Osteocyte (in vitro differentiated cells): ENCODE data around the gene KRTAP1-3. TPM values are rescaled to one million over a fixed set of nuclear protein-coding genes. Genes with fewer than 3 reads are reported as not detected.

ENCODE experiments used
- DNase-seq: peaks from one replicate; pipeline ENCODE4 v3.0.0; 2021; ENCODE audit warnings: mixed read lengths; ENCODE audit not compliant: unreplicated experiment; ENCODE audit errors: extremely low spot score
- H3K27ac Mint-ChIP-seq: one replicate; pipeline ENCODE4 v1.8.0; 2021; ENCODE audit warnings: mild to moderate bottlenecking, mixed read lengths; ENCODE audit not compliant: unreplicated experiment
- H3K27me3 Mint-ChIP-seq: one replicate; pipeline ENCODE4 v1.8.0; 2021; ENCODE audit warnings: mixed read lengths; ENCODE audit not compliant: unreplicated experiment
- H3K36me3 Mint-ChIP-seq: one replicate; pipeline ENCODE4 v1.8.0; 2021; ENCODE audit warnings: mixed read lengths; ENCODE audit not compliant: unreplicated experiment
- H3K4me1 Mint-ChIP-seq: one replicate; pipeline ENCODE4 v1.8.0; 2021; ENCODE audit warnings: mixed read lengths; ENCODE audit not compliant: unreplicated experiment
- H3K4me3 Mint-ChIP-seq: one replicate; pipeline ENCODE4 v1.8.0; 2021; ENCODE audit warnings: mild to moderate bottlenecking, moderate library complexity, mixed read lengths; ENCODE audit not compliant: unreplicated experiment
- H3K9me3 Mint-ChIP-seq: one replicate; pipeline ENCODE4 v1.8.0; 2021; ENCODE audit warnings: mixed read lengths; ENCODE audit not compliant: unreplicated experiment
- total RNA-seq: library from RNA; stranded (reverse); gene quantifications from 2 replicates; pipeline ENCODE4 v1.2.1, GENCODE V29; 2021
- TF ChIP-seq, protein P1 (sequence below): fragments of 200-600 bp; sonication (generic); IDR thresholded peaks from 2 replicates; pipeline ENCODE4 v1.5.0; 2021; ENCODE audit warnings: antibody characterized with exemption, mild to moderate bottlenecking, moderate library complexity

Gene KRTAP1-3
- total RNA-seq, 1 donor from 2014 or later, result not detected

DNA sequence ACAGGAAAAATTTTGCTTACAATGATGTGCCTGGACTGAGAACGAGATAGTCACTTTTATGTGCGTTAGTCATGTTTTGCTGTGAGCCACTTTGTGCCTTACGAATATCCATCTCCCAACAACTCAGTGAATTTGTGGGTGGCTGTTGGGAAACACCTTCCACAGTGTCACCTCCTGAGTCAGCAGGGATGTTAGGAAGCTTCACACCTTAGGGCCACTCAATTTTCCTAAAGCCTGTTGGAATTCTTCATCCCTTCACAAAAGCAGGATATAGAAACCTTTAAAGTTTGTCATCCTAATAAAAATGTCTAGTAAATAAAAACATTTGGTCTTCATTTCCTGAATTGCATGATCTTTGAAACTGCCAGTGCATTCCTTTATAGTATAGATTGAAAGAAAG, 21.5 kb downstream of the KRTAP1-3 start:
- no peaks in the 10 kb centered on the region for H3K9me3 Mint-ChIP-seq
- peaks cover 4% of the 10 kb centered on the region for H3K4me1 Mint-ChIP-seq
- H3K36me3 Mint-ChIP-seq, result peaks cover 2% of the 10 kb centered on the region
- no peak for DNase-seq
- no peak overlapping the region for H3K4me3 Mint-ChIP-seq
- H3K27me3 Mint-ChIP-seq, result no peaks in the 10 kb centered on the region
- H3K27ac Mint-ChIP-seq, result no peak overlapping the region
- TF ChIP-seq, protein P1, sequence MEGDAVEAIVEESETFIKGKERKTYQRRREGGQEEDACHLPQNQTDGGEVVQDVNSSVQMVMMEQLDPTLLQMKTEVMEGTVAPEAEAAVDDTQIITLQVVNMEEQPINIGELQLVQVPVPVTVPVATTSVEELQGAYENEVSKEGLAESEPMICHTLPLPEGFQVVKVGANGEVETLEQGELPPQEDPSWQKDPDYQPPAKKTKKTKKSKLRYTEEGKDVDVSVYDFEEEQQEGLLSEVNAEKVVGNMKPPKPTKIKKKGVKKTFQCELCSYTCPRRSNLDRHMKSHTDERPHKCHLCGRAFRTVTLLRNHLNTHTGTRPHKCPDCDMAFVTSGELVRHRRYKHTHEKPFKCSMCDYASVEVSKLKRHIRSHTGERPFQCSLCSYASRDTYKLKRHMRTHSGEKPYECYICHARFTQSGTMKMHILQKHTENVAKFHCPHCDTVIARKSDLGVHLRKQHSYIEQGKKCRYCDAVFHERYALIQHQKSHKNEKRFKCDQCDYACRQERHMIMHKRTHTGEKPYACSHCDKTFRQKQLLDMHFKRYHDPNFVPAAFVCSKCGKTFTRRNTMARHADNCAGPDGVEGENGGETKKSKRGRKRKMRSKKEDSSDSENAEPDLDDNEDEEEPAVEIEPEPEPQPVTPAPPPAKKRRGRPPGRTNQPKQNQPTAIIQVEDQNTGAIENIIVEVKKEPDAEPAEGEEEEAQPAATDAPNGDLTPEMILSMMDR, result no peak

DNA sequence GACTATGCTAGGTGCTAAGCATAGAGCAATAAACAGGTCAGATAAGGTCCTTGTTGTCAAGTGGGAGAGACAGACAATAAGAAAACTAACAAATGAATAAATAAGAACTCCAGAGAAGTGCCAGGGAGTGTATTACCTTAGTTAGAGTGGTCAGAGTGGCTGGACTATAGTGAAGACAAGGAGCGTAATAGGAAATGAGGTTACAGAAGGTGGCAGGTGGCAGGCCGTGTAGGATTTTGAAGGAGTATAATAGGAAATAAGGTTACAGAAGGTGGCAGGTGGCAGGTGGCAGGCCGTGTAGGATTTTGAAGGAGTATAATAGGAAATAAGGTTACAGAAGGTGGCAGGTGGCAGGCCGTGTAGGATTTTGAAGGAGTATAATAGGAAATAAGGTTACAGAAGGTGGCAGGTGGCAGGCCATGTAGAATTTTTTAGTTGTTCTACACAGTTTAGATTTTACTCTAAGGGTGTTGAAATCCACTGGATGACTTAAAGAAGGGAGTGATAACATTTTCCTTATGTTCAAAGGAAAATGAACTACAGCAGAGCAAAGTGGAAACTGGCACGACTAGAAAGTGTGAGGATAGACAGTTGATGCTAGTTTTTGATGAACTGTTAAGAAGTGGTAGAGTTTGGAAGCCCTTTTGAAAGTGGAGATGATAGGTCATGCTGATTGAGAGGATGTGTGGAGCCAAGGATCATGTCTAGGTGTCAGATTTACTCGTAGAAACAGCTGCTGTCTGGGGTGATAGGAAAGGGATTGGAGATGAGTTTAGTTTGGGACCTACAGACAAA, 22.2 kb downstream of the KRTAP1-3 start:
- DNase-seq, result no peak
- no peaks in the 10 kb centered on the region for H3K9me3 Mint-ChIP-seq
- no peak overlapping the region for H3K27ac Mint-ChIP-seq
- H3K27me3 Mint-ChIP-seq, result no peaks in the 10 kb centered on the region
- H3K36me3 Mint-ChIP-seq, result peaks cover 2% of the 10 kb centered on the region
- TF ChIP-seq, protein P1, result no peak
- peaks cover 4% of the 10 kb centered on the region for H3K4me1 Mint-ChIP-seq
- H3K4me3 Mint-ChIP-seq, result no peak overlapping the region

DNA sequence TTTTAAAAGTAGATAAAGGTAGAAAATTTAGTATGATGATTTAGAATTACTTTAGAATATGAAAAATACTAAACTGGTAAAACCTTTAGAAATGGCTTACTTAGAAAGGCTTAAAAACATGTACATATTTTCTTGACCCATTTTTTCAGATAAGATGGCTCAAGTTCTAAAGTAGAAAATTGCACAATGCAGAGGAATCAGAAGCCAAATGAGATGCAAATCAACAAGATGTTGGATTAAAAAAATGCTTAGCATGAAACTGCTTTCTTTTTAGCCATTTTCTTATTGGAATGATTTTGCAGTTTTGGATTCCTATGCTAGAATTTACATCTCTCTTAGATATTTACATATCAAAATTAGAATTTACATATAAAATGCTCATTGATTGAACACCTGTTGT, 24.2 kb downstream of the KRTAP1-3 start:
- H3K27ac Mint-ChIP-seq, result no peak overlapping the region
- H3K4me3 Mint-ChIP-seq, result no peak overlapping the region
- no peaks in the 10 kb centered on the region for H3K36me3 Mint-ChIP-seq
- TF ChIP-seq, protein P1, result no peak
- peaks cover 4% of the 10 kb centered on the region for H3K4me1 Mint-ChIP-seq
- H3K27me3 Mint-ChIP-seq, result no peaks in the 10 kb centered on the region
- no peaks in the 10 kb centered on the region for H3K9me3 Mint-ChIP-seq
- no peak for DNase-seq

DNA sequence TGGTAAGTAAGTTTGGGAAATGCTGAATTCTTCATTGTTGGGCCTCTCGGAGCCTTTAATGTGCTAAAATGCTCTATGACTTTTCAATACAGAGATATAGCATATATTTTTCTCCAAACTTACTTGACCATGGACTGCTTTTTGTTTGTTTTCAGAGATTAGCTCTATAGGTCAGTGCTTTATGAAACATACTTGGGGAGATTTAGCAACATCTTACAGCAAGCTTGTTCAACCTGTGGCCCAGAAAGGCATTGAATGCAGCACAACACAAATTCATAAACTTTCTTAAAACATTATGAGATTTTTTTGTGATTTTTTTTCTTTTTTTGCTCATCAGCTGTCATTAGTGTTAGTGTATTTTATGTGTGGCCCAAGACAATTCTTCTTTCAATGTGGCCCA, 24.7 kb downstream of the KRTAP1-3 start:
- H3K36me3 Mint-ChIP-seq, result no peaks in the 10 kb centered on the region
- TF ChIP-seq, protein P1, result no peak
- H3K9me3 Mint-ChIP-seq, result no peaks in the 10 kb centered on the region
- H3K27me3 Mint-ChIP-seq, result no peaks in the 10 kb centered on the region
- H3K4me1 Mint-ChIP-seq, result peaks cover 4% of the 10 kb centered on the region
- no peak overlapping the region for H3K4me3 Mint-ChIP-seq
- H3K27ac Mint-ChIP-seq, result no peak overlapping the region
- DNase-seq, result no peak

DNA sequence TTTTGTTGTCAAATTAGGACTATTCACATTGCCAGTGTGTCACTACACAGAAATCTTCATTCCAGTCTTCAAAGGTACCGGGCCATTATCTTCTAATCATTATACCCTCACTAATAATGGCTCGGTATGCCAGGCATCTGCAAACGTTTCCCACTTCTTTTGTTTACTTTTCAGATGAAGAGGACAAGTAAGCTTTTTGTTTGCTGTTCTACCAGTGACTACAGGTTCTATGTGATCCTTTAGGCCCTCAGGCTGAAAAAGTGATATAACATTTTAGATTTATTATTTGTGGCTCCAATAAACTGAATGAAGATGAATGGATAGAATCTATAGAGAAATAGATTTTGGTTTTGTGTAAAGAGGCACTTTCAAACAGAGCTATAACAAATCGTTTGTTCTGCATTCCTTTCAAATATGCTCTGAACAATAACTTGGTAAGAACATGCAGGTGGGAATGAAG, 25.3 kb downstream of the KRTAP1-3 start:
- Mint-ChIP-seq H3K36me3 (no peaks in the 10 kb centered on the region), H3K4me3 (no peak overlapping the region), H3K27ac (no peak overlapping the region), H3K27me3 (no peaks in the 10 kb centered on the region), H3K9me3 (no peaks in the 10 kb centered on the region), H3K4me1 (peaks cover 4% of the 10 kb centered on the region)
- no peak for DNase-seq
- TF ChIP-seq, protein P1, result no peak
